ENCODE results near the gene STK26.

DNA sequence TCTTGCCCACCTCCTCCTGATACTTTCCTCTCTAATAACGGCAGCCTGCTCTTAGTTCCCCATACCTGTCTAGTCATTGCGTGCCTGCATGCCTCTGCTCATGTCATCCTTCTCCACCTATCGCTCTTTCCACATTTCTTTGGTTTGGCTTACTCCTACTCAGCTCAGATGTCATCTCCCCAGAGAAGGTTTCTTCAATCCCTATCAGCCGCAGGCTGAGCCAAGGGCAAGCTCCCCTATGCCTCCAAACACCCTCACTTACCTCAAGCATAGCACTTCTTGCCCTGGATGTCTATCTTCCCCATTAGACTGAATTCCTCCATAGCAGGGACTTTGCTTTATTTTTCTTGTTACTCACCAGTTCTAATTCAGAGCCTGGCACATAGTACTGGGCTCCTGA, 78.1 kb downstream of the STK26 start:
- TF ChIP-seq, protein P1, sequence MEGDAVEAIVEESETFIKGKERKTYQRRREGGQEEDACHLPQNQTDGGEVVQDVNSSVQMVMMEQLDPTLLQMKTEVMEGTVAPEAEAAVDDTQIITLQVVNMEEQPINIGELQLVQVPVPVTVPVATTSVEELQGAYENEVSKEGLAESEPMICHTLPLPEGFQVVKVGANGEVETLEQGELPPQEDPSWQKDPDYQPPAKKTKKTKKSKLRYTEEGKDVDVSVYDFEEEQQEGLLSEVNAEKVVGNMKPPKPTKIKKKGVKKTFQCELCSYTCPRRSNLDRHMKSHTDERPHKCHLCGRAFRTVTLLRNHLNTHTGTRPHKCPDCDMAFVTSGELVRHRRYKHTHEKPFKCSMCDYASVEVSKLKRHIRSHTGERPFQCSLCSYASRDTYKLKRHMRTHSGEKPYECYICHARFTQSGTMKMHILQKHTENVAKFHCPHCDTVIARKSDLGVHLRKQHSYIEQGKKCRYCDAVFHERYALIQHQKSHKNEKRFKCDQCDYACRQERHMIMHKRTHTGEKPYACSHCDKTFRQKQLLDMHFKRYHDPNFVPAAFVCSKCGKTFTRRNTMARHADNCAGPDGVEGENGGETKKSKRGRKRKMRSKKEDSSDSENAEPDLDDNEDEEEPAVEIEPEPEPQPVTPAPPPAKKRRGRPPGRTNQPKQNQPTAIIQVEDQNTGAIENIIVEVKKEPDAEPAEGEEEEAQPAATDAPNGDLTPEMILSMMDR (IDR thresholded peaks at IDR 0.05): no peak
- TF ChIP-seq POLR2A (IDR thresholded peaks at IDR 0.05): no peak

Measured in uterus (tissue), 2 donors.